Kidney (tissue), 14 donors: ENCODE results near the gene KIF5A. TPM values are rescaled to one million over a fixed set of nuclear protein-coding genes. Genes with fewer than 3 reads are reported as not detected.

Source experiments
- DNase-seq, 5 donors: peaks; one replicate each; pipeline ENCODE4 v3.0.0-alpha.2; 2013 to 2020
- FAIRE-seq: peaks from 2 replicates; lab custom pipeline; 2012; peaks lifted over from hg19 to GRCh38; lab: Jason Lieb, UNC
- H3K27ac ChIP-seq, 2 donors: one replicate each; pipeline ENCODE4 v1.7.0; 2013; ENCODE audit warnings: low read depth in 2 of 2, low read length in 2 of 2, inconsistent platforms in 1 of 2
- H3K27me3 ChIP-seq: one replicate; pipeline ENCODE4 v1.7.1; 2013; ENCODE audit warnings: low read length, inconsistent platforms; ENCODE audit not compliant: control insufficient read depth, insufficient read depth
- H3K36me3 ChIP-seq, 3 donors: one replicate each; pipeline versions ENCODE4 v1.7.0 to v1.7.1; 2013; ENCODE audit warnings: low read length in 3 of 3, control low read depth in 1 of 3, inconsistent platforms in 1 of 3; ENCODE audit not compliant: insufficient read depth in 3 of 3, control insufficient read depth in 2 of 3
- H3K4me1 ChIP-seq, 3 donors: one replicate each; pipeline versions ENCODE4 v1.7.0 to v1.7.1; 2013; ENCODE audit warnings: low read length in 3 of 3, inconsistent platforms in 1 of 3, low read depth in 1 of 3; ENCODE audit not compliant: control insufficient read depth in 2 of 3, insufficient read depth in 2 of 3
- H3K4me3 ChIP-seq, 3 donors: one replicate each; pipeline versions ENCODE4 v1.7.0 to v1.8.1; 2013; ENCODE audit warnings: low read length in 3 of 3, control low read depth in 1 of 3, inconsistent platforms in 1 of 3
- H3K9ac ChIP-seq, 3 donors: one replicate each; pipeline versions ENCODE4 v1.7.0 to v1.7.1; 2013; ENCODE audit warnings: low read length in 3 of 3, control low read depth in 1 of 3, inconsistent platforms in 1 of 3
- H3K9me3 ChIP-seq, 3 donors: one replicate each; pipeline versions ENCODE4 v1.7.0 to v1.7.1; 2013; ENCODE audit warnings: low read length in 3 of 3, control low read depth in 1 of 3, inconsistent platforms in 1 of 3; ENCODE audit not compliant: control insufficient read depth in 2 of 3, insufficient read depth in 1 of 3
- intact Hi-C: fragments of 100-400 bp; cut with DNase I; formaldehyde crosslinking; loops from one replicate; pipeline ENCODE4 v1.11.1; 2022
- polyA plus RNA-seq: library from polyadenylated mRNA; stranded (reverse); fragments of 350-450 nt; fragmentation: Illumina TruSeq; extraction: RNeasy Lipid Tissue Mini Kit (QIAGEN cat#74804); gene quantifications from one replicate; pipeline ENCODE4 v1.2.3, GENCODE V29; 2014; ENCODE audit warnings: low read depth, low replicate concordance; ENCODE audit not compliant: insufficient read depth
- total RNA-seq: library from RNA; stranded (reverse); fragmentation: NEBNext Ultra II Directional; extraction: Animal tissue kit (Norgen Biotek cat#: 25700); gene quantifications from one replicate; pipeline ENCODE4 v1.2.1, GENCODE V29; 2021
- TF ChIP-seq, protein P1 (sequence below): IDR thresholded peaks from 3 replicates; pipeline ENCODE4 v1.5.1; 2012; ENCODE audit warnings: mild to moderate bottlenecking, moderate library complexity, borderline replicate concordance; ENCODE audit not compliant: insufficient read depth; ENCODE audit errors: extremely low read depth
- donor health status: control.
- donor health status: control.
- donor health status: control.
- donor health status: control.
- donor health status: control.
- donor health status: DM: yes; HTN: yes; CAD: no.
- donor health status: Normal renal cell carcinoma (clear cell type).

The KIF5A gene
- total and polyA plus RNA-seq, 2 donors from 2014 or later = 0.69 to 1.3 TPM

DNA sequence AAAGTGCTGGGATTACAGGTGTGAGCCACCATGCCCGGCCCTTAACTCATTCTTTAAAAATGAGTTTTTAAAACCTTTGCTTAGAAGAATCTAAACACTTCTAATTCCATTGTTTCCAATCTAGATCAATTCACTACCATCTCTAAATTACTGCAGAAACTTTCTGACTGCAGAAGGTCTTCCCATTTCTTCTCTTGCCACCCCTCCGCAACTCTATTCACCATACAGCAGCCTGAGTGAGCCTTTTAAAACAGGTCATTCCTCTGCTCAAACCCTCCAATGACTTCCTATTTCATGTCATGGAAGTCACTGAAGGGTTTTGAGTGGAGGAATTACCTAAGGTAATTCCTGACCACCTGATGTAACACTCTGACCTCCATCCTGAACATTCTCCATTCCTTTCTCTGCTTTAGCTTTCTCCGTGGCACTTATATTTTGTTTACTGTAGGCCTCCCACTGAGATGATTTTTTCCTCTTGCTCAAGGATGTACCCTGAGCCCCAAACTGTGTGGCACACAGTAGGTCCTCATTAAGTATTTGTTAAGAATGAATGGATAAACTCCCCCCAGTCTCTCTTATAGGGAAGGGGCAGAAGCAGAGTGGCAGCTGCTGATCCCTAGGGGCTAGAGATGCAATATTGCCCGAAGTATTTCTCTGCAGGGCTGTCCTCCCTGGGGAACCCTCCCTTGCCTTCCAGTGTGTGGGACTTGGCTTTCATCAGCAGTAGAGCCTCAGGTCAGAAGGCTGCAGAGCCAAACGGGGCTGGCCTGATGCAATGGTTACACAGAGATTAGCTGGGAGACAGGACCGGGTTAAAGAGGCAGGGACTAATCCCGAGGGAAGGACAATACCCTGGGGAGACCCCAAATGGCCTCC lies 30.7 kb upstream of the KIF5A start:
- DNase-seq (peak in 1 of 5 donors; percentile 83), FAIRE-seq (no peak)
- H3K4me1 ChIP-seq = peaks cover 7 to 30% (median 28%) of the 10 kb centered on the region in 3 donors
- peak overlapping the region; percentile 91 to 99 (median 99) for H3K4me3 ChIP-seq
- no peaks in the 10 kb centered on the region for H3K27me3 ChIP-seq
- intact Hi-C loops = no loop called here
- TF ChIP-seq, protein P1, sequence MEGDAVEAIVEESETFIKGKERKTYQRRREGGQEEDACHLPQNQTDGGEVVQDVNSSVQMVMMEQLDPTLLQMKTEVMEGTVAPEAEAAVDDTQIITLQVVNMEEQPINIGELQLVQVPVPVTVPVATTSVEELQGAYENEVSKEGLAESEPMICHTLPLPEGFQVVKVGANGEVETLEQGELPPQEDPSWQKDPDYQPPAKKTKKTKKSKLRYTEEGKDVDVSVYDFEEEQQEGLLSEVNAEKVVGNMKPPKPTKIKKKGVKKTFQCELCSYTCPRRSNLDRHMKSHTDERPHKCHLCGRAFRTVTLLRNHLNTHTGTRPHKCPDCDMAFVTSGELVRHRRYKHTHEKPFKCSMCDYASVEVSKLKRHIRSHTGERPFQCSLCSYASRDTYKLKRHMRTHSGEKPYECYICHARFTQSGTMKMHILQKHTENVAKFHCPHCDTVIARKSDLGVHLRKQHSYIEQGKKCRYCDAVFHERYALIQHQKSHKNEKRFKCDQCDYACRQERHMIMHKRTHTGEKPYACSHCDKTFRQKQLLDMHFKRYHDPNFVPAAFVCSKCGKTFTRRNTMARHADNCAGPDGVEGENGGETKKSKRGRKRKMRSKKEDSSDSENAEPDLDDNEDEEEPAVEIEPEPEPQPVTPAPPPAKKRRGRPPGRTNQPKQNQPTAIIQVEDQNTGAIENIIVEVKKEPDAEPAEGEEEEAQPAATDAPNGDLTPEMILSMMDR = no peak
- peak overlapping the region; percentile 98 to 99 for H3K27ac ChIP-seq
- peaks cover 11 to 33% (median 32%) of the 10 kb centered on the region in 3 donors for H3K36me3 ChIP-seq
- H3K9ac ChIP-seq = peak overlapping the region; percentile 95 to 100 (median 99)
- no peaks in the 10 kb centered on the region for H3K9me3 ChIP-seq

DNA sequence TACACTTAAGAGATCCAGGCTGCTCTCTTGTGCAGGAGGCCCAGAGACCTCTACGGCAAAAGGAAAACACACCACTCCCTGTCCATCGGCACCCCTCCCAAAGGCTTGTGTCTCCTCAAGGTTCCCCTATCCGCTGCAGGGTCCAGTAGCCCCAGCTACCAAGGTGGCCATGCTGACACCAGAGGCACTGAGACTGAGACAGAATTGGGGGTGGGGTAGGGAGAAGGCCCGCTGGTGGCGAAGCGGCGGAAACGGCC lies 30.1 kb upstream of the KIF5A start:
- peaks cover 7 to 35% (median 32%) of the 10 kb centered on the region in 3 donors for H3K4me1 ChIP-seq
- DNase-seq = peak in 4 of 5 donors; percentile 54 to 83 (median 64)
- no peak for FAIRE-seq
- intact Hi-C loops = no loop called here
- no peaks in the 10 kb centered on the region for H3K27me3 ChIP-seq
- peak overlapping the region; percentile 95 to 100 (median 99) for H3K9ac ChIP-seq
- H3K9me3 ChIP-seq = no peaks in the 10 kb centered on the region
- peak overlapping the region; percentile 98 to 99 for H3K27ac ChIP-seq
- TF ChIP-seq, protein P1 = no peak
- H3K4me3 ChIP-seq = peak overlapping the region; percentile 91 to 99 (median 99)
- H3K36me3 ChIP-seq = peaks cover 11 to 34% (median 28%) of the 10 kb centered on the region in 3 donors

DNA sequence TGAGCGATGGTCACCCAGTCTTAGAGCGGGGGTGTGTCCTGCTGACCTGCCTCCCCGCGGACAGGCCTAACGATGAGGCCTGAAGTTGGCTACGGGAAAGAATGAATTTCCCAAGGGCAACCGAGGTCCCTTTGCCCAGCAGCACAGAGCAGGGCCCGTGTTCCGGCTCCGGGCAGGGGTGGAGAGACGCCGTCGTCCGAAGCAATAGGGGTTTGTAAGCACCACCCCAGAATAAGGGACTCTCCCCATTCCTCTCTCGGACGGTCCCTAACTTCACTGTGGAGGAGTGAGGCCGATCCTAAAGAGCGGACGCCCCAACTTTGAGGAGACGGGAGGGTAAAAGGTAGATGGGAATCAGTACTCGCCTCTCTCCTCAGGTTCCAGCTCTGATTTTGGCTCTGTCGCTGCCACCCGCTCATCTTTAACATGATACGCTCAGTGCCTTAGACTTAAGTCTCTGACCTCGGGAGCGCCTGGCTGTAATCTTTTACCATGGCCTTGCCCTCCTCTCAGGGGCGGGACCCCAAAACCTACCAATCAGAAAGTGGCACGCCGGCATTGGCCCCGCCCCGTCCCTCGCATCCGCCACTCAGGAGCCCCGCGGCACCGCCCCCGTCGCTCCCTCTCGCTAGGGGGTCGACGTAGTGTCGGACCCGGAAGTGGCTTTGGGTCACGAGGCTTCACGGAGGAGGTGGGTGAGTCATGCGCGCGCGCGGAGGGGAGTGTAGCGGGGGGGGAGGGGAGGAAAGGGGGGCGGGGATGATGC lies 29.6 kb upstream of the KIF5A start, which contains the start of gene DDIT3:
DDIT3 (minus strand) TSS at position 462 of the 766 bp plus-strand sequence. CDS start 3,108 bp downstream, outside the sequence.
- FAIRE-seq (no peak), DNase-seq (peak; percentile 99 to 100 (median 100))

More for the DNA sequence above, 29.6 kb upstream of the KIF5A start, which contains the start of gene DDIT3:
- Histone ChIP-seq H3K4me3 (peak within 1 kb of the TSS; percentile 91 to 99 (median 99)), H3K27ac (peak within 1 kb of the TSS; percentile 100), H3K9ac (peak within 1 kb of the TSS; percentile 95 to 100 (median 99)), H3K9me3 (no peaks in the 10 kb centered on the region), H3K27me3 (no peaks in the 10 kb centered on the region), H3K4me1 (peaks cover 7 to 39% (median 32%) of the 10 kb centered on the region in 3 donors), H3K36me3 (peaks cover 8 to 34% (median 23%) of the 10 kb centered on the region in 3 donors)
- TF ChIP-seq, protein P1 = no peak
- intact Hi-C loops = no loop called here
